Upper lobe of left lung (tissue), 4 donors: ENCODE results near the gene FAM174C.

Experiments
- CTCF ChIP-seq, 6 experiments: fragments of 450-650 bp in 4 of 6; fragments of 200-600 bp in 2 of 6; sonication (generic) in 2 of 6; IDR thresholded peaks; one replicate each; pipeline ENCODE4 v1.5.1; 2016 to 2019; ENCODE audit warnings: antibody characterized with exemption in 6 of 6
- EP300 ChIP-seq, 4 donors: sonication (generic); formaldehyde crosslinking; IDR thresholded peaks; one replicate each; pipeline ENCODE4 v1.5.1; 2017; ENCODE audit warnings: antibody characterized with exemption in 4 of 4, control low read depth in 2 of 4
- POLR2A ChIP-seq, 4 donors: fragments of 450-650 bp; IDR thresholded peaks; one replicate each; pipeline ENCODE4 v1.5.1; 2016 to 2017; ENCODE audit warnings: antibody characterized with exemption in 4 of 4, mild to moderate bottlenecking in 2 of 4
- POLR2AphosphoS5 ChIP-seq, 2 donors: sonication (generic); formaldehyde crosslinking; IDR thresholded peaks; one replicate each; pipeline ENCODE4 v1.5.1; 2017; ENCODE audit warnings: antibody characterized with exemption in 2 of 2

- TF ChIP-seq EP300 (IDR thresholded peaks at IDR 0.05) (no peak), POLR2A (IDR thresholded peaks at IDR 0.05) (no peak), CTCF (IDR thresholded peaks at IDR 0.05) (no peak), POLR2AphosphoS5 (IDR thresholded peaks at IDR 0.05) (no peak)
These were observed 46.0 kb upstream of the FAM174C start for GRCh38 chr19:1229056-1229923.
